Osteoblast (primary cell): ENCODE measurements around the gene CCDC30. TPM values are rescaled to one million over a fixed set of nuclear protein-coding genes. Genes with fewer than 3 reads are reported as not detected.

Experiments
- DNase-seq: peaks from one replicate; pipeline ENCODE4 v3.0.0; 2011; ENCODE audit warnings: low spot score, mixed read lengths; ENCODE audit not compliant: insufficient read length; ENCODE audit errors: missing footprints
- H2AFZ ChIP-seq: 2 replicates; pipeline ENCODE4 v1.6.0; 2011; ENCODE audit warnings: mild to moderate bottlenecking, low read length
- H3K27ac ChIP-seq: 2 replicates; pipeline ENCODE4 v1.5.1; 2011; ENCODE audit warnings: mild to moderate bottlenecking, low read depth, low read length, moderate library complexity
- H3K27me3 ChIP-seq: 2 replicates; pipeline ENCODE4 v1.6.0; 2012; ENCODE audit warnings: mild to moderate bottlenecking, control low read depth, inconsistent platforms, low read length, moderate library complexity; ENCODE audit not compliant: insufficient read depth
- H3K36me3 ChIP-seq: 2 replicates; pipeline ENCODE4 v1.5.1; 2011; ENCODE audit warnings: mild to moderate bottlenecking, low read length, control low read depth, moderate library complexity; ENCODE audit not compliant: insufficient read depth
- H3K4me1 ChIP-seq: 2 replicates; pipeline ENCODE4 v1.5.1; 2011; ENCODE audit warnings: mild to moderate bottlenecking, low read length, control low read depth, moderate library complexity; ENCODE audit not compliant: insufficient read depth
- H3K4me2 ChIP-seq: 2 replicates; pipeline ENCODE4 v1.6.0; 2011; ENCODE audit warnings: mild to moderate bottlenecking, low read length; ENCODE audit not compliant: insufficient read depth
- H3K4me3 ChIP-seq: fragments of 200-600 bp; sonication (generic); 3 replicates; pipeline ENCODE4 v1.5.1; 2012; ENCODE audit warnings: mild to moderate bottlenecking, low read length, inconsistent platforms; ENCODE audit not compliant: insufficient read depth
- H3K79me2 ChIP-seq: 2 replicates; pipeline ENCODE4 v1.6.0; 2012; ENCODE audit warnings: mild to moderate bottlenecking, low read length, control low read depth, inconsistent platforms; ENCODE audit not compliant: insufficient read depth
- H3K9me3 ChIP-seq: 2 replicates; pipeline ENCODE4 v1.5.1; 2011; ENCODE audit warnings: low read depth, low read length, control low read depth
- H4K20me1 ChIP-seq: 2 replicates; pipeline ENCODE4 v1.6.0; 2012; ENCODE audit warnings: mild to moderate bottlenecking, low read length, control low read depth; ENCODE audit not compliant: insufficient read depth
- total RNA-seq: library from RNA; depleted of rRNA; stranded (reverse); fragments of >200 nt; gene quantifications from 2 replicates; pipeline ENCODE4 v1.2.3, GENCODE V29; 2012
- TF ChIP-seq, protein P1 (sequence below): IDR thresholded peaks from 2 replicates; pipeline ENCODE4 v1.5.1; 2011; ENCODE audit warnings: mild to moderate bottlenecking, low read depth, low read length, moderate library complexity; ENCODE audit errors: extremely low read depth

The CCDC30 gene
- total RNA-seq, 1 donor, result 4.0 TPM

DNA sequence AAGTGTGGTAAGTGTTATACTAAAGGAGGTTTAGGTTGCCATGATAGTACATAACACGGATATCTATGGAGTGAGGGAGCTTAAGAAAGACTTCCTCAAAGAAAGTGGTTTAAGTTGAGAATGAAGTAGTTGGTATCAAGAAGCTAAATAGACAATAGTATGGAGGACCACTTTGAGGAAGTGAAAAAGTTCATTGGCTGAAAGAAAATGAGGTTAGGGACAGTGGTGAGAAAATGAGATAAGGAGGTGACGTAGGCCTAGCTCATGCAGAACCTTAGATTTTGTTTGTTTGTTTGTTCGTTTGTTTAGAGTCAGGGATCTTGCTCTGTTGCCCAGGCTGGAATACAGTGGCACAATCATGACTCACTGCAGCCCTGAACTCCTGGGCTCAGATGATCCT, 122.9 kb downstream of the CCDC30 start:
- Histone ChIP-seq H3K79me2 (no peaks in the 10 kb centered on the region), H2AFZ (no peak overlapping the region), H3K36me3 (no peaks in the 10 kb centered on the region), H4K20me1 (no peaks in the 10 kb centered on the region), H3K4me1 (no peaks in the 10 kb centered on the region), H3K4me3 (no peak overlapping the region), H3K27me3 (no peaks in the 10 kb centered on the region), H3K9me3 (no peaks in the 10 kb centered on the region), H3K4me2 (no peak overlapping the region), H3K27ac (no peak overlapping the region)
- DNase-seq, result no peak
- TF ChIP-seq, protein P1, sequence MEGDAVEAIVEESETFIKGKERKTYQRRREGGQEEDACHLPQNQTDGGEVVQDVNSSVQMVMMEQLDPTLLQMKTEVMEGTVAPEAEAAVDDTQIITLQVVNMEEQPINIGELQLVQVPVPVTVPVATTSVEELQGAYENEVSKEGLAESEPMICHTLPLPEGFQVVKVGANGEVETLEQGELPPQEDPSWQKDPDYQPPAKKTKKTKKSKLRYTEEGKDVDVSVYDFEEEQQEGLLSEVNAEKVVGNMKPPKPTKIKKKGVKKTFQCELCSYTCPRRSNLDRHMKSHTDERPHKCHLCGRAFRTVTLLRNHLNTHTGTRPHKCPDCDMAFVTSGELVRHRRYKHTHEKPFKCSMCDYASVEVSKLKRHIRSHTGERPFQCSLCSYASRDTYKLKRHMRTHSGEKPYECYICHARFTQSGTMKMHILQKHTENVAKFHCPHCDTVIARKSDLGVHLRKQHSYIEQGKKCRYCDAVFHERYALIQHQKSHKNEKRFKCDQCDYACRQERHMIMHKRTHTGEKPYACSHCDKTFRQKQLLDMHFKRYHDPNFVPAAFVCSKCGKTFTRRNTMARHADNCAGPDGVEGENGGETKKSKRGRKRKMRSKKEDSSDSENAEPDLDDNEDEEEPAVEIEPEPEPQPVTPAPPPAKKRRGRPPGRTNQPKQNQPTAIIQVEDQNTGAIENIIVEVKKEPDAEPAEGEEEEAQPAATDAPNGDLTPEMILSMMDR, result no peak

DNA sequence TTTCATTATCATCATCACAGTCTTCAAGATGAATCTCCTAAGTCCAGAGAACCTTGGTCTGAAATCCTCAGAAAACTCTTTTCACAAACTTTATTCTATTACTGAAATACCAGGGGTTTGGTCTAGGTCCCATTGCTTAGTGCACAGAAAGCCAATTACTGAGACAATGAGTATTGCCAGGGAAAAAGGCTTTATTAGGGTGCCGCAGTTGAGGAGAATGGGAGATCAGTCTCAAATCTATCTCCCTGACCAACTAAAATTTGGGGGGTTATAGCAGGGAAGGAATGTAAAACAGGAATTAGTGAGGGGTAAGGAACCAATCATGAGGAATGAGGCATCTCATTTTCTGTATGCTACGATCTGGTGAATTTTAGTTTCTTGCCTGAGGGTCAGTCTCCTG, 124.7 kb downstream of the CCDC30 start:
- DNase-seq, result no peak

DNA sequence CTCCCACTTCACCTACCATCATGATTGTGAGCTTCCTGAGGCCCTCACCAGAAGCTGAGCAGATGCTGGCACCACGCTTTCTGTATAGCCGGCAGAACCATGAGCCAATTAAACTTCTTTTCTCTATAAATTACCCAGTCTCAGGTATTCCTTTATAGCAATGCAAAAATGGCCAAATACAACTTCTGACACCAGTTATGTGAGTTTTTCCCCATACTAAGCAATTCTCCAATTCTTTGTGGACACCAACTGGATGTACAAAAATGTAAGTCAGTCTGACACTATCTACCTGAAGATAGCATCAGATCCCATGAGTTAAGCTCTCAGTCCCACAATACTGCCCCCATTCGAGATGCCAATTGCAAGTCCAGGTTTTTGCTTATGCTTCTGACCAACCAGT, 129.7 kb downstream of the CCDC30 start:
- no peaks in the 10 kb centered on the region for H3K79me2 ChIP-seq
- no peaks in the 10 kb centered on the region for H3K36me3 ChIP-seq
- no peaks in the 10 kb centered on the region for H3K4me1 ChIP-seq
- no peak for DNase-seq
- H3K9me3 ChIP-seq, result no peaks in the 10 kb centered on the region
- no peak overlapping the region for H3K4me3 ChIP-seq
- TF ChIP-seq, protein P1, result no peak
- no peak overlapping the region for H3K27ac ChIP-seq
- H3K4me2 ChIP-seq, result no peak overlapping the region
- no peak overlapping the region for H2AFZ ChIP-seq
- H4K20me1 ChIP-seq, result no peaks in the 10 kb centered on the region
- H3K27me3 ChIP-seq, result peaks cover 3% of the 10 kb centered on the region

More for the DNA sequence above, 124.7 kb downstream of the CCDC30 start:
- Histone ChIP-seq H3K36me3 (no peaks in the 10 kb centered on the region), H3K4me3 (no peak overlapping the region), H3K4me1 (no peaks in the 10 kb centered on the region), H4K20me1 (no peaks in the 10 kb centered on the region), H3K4me2 (no peak overlapping the region), H3K27ac (no peak overlapping the region), H3K27me3 (no peaks in the 10 kb centered on the region), H2AFZ (no peak overlapping the region), H3K79me2 (no peaks in the 10 kb centered on the region), H3K9me3 (no peaks in the 10 kb centered on the region)
- TF ChIP-seq, protein P1, result no peak

DNA sequence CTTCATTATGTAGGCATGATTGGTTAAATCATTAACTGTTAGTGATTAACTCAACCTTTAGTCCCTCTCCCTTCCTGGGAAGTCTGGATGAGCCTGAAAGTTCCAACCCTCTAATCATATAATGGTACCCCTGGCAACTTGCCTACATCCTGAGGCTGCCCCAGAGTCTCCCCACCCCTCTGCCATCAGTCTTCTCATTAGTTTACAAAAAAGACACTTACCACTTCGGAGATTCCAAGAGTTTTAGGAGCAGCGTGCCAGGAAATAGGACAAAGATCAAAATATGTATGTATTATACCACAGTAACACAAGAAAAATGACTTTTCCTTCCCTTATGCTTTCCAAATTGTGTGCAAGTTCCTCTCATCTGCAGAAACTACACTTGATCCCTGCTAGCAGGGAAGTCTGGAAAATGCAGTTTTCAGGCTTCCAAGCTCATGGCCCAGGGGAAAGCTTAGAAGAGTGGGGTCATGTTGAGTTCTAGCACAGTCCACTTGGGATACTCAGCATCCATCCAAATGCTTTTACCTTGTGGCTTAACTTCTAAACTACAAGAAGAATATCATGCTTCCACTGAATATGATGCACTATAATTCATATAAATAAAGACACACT, 130.5 kb downstream of the CCDC30 start:
- no peak for DNase-seq
- Histone ChIP-seq H3K9me3 (no peaks in the 10 kb centered on the region), H3K79me2 (no peaks in the 10 kb centered on the region), H3K36me3 (no peaks in the 10 kb centered on the region), H3K4me3 (no peak overlapping the region), H3K27me3 (peaks cover 3% of the 10 kb centered on the region), H2AFZ (no peak overlapping the region), H3K4me2 (no peak overlapping the region), H3K27ac (no peak overlapping the region), H3K4me1 (no peaks in the 10 kb centered on the region), H4K20me1 (no peaks in the 10 kb centered on the region)
- TF ChIP-seq, protein P1, result no peak
